Panc1 (cell line): ENCODE results near the gene LRRC47.

ENCODE experiments used
- POLR2AphosphoS5 ChIP-seq: IDR thresholded peaks from 2 replicates; pipeline ENCODE4 v1.6.1; 2012; ENCODE audit warnings: mild to moderate bottlenecking, low read depth, low read length, moderate library complexity
- REST ChIP-seq, 2 experiments: IDR thresholded peaks; 2 replicates each; pipeline ENCODE4 v1.6.1; 2011 to 2012; ENCODE audit warnings: low read depth in 2 of 2, control low read depth in 1 of 2, low read length in 1 of 2, mild to moderate bottlenecking in 1 of 2, moderate library complexity in 1 of 2; ENCODE audit not compliant: insufficient read depth in 1 of 2
- TF ChIP-seq, protein P1 (sequence below): fragments of 450-650 bp; IDR thresholded peaks from 2 replicates; pipeline ENCODE4 v1.5.1; 2017; ENCODE audit warnings: mild to moderate bottlenecking

DNA sequence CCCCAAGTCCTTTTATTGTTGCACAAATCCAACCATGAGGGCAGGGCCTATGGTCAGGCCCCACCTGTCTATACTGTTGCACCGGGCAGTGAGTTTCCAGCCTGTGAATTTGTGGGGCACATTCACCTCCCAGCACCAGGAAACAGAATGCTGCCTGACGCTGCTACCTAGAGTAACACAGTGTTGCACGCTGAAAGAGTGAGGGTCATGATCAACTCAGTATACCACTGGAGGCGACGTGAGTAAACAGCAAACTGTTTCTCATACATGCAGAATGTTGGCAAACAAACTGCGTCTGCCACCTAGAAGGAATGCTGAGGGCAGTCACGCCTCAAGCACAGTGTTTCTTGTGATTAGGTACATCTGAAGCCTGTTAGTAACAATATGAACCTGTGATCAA is 13.4 kb upstream of the LRRC47 start:
- TF ChIP-seq, protein P1, sequence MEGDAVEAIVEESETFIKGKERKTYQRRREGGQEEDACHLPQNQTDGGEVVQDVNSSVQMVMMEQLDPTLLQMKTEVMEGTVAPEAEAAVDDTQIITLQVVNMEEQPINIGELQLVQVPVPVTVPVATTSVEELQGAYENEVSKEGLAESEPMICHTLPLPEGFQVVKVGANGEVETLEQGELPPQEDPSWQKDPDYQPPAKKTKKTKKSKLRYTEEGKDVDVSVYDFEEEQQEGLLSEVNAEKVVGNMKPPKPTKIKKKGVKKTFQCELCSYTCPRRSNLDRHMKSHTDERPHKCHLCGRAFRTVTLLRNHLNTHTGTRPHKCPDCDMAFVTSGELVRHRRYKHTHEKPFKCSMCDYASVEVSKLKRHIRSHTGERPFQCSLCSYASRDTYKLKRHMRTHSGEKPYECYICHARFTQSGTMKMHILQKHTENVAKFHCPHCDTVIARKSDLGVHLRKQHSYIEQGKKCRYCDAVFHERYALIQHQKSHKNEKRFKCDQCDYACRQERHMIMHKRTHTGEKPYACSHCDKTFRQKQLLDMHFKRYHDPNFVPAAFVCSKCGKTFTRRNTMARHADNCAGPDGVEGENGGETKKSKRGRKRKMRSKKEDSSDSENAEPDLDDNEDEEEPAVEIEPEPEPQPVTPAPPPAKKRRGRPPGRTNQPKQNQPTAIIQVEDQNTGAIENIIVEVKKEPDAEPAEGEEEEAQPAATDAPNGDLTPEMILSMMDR, result no peak
- TF ChIP-seq POLR2AphosphoS5 (no peak), REST (IDR thresholded peaks at IDR 0.05; ENCODE audit: insufficient read depth in 1 of 2, low read depth in 2 of 2, low read length in 1 of 2) (no peak)
